HEK293 (cell line): Measurements from ENCODE around the gene CAMK1.

Experiments
- BCL11A ChIP-seq: fragments of 450-650 bp; formaldehyde crosslinking; IDR thresholded peaks from 2 replicates; pipeline ENCODE4 v1.5.1; 2016; ENCODE audit warnings: low read depth, missing biosample characterization, missing genetic modification characterization
- FEZF1 ChIP-seq: fragments of 450-650 bp; formaldehyde crosslinking; IDR thresholded peaks from 2 replicates; pipeline ENCODE4 v1.5.1; 2016; ENCODE audit warnings: missing biosample characterization, missing genetic modification characterization
- MEIS1 ChIP-seq: sonication (generic); formaldehyde crosslinking; IDR thresholded peaks from 2 replicates; pipeline ENCODE4 v1.8.1; 2022; ENCODE audit warnings: missing genetic modification reagents, mild to moderate bottlenecking, borderline replicate concordance
- SP3 ChIP-seq: fragments of 450-650 bp; formaldehyde crosslinking; IDR thresholded peaks from 2 replicates; pipeline ENCODE4 v1.5.1; 2016; ENCODE audit warnings: missing biosample characterization, missing genetic modification characterization
- TRIM28 ChIP-seq: IDR thresholded peaks from 2 replicates; pipeline ENCODE4 v1.6.1; 2011; ENCODE audit warnings: low read length, control low read depth, borderline replicate concordance
- YY1 ChIP-seq: fragments of 450-650 bp; formaldehyde crosslinking; IDR thresholded peaks from 2 replicates; pipeline ENCODE4 v1.5.1; 2018; ENCODE audit warnings: missing biosample characterization, missing genetic modification characterization
- ZBTB48 ChIP-seq: fragments of 450-650 bp; formaldehyde crosslinking; IDR thresholded peaks from 2 replicates; pipeline ENCODE4 v1.5.1; 2016; ENCODE audit warnings: missing biosample characterization, missing genetic modification characterization
- ZBTB8A ChIP-seq: fragments of 450-650 bp; formaldehyde crosslinking; IDR thresholded peaks from 2 replicates; pipeline ENCODE4 v1.5.1; 2016; ENCODE audit warnings: missing biosample characterization, missing genetic modification characterization
- ZFP37 ChIP-seq: fragments of 450-650 bp; formaldehyde crosslinking; IDR thresholded peaks from 2 replicates; pipeline ENCODE4 v1.5.1; 2016; ENCODE audit warnings: missing biosample characterization, missing genetic modification characterization
- ZIC2 ChIP-seq: fragments of 450-650 bp; formaldehyde crosslinking; IDR thresholded peaks from 2 replicates; pipeline ENCODE4 v1.5.1; 2016; ENCODE audit warnings: missing biosample characterization, missing genetic modification characterization
- ZNF112 ChIP-seq: fragments of 450-650 bp; formaldehyde crosslinking; IDR thresholded peaks from 2 replicates; pipeline ENCODE4 v1.5.0; 2017; ENCODE audit warnings: missing biosample characterization, missing genetic modification characterization
- ZNF184 ChIP-seq: fragments of 450-650 bp; IDR thresholded peaks from 2 replicates; pipeline ENCODE4 v1.5.1; 2018; ENCODE audit warnings: missing biosample characterization, mild to moderate bottlenecking, missing genetic modification characterization
- ZNF2 ChIP-seq: fragments of 450-650 bp; formaldehyde crosslinking; IDR thresholded peaks from 2 replicates; pipeline ENCODE4 v1.5.1; 2016; ENCODE audit warnings: missing biosample characterization, missing genetic modification characterization
- ZNF266 ChIP-seq: fragments of 450-650 bp; formaldehyde crosslinking; IDR thresholded peaks from 2 replicates; pipeline ENCODE4 v1.5.1; 2016; ENCODE audit warnings: missing biosample characterization, missing genetic modification characterization, low read depth
- ZNF292 ChIP-seq: fragments of 450-650 bp; formaldehyde crosslinking; IDR thresholded peaks from 2 replicates; pipeline ENCODE4 v1.5.1; 2016; ENCODE audit warnings: low read depth, missing biosample characterization, missing genetic modification characterization, borderline replicate concordance
- ZNF394 ChIP-seq: fragments of 450-650 bp; formaldehyde crosslinking; IDR thresholded peaks from 2 replicates; pipeline ENCODE4 v1.5.1; 2016; ENCODE audit warnings: missing biosample characterization, missing genetic modification characterization, mild to moderate bottlenecking, moderate library complexity, borderline replicate concordance
- ZNF426 ChIP-seq: fragments of 450-650 bp; formaldehyde crosslinking; IDR thresholded peaks from 2 replicates; pipeline ENCODE4 v1.5.1; 2017; ENCODE audit warnings: missing biosample characterization, missing genetic modification characterization, mild to moderate bottlenecking, inconsistent platforms, moderate library complexity
- ZNF433 ChIP-seq: fragments of 450-650 bp; formaldehyde crosslinking; IDR thresholded peaks from 2 replicates; pipeline ENCODE4 v1.5.1; 2016; ENCODE audit warnings: missing biosample characterization, missing genetic modification characterization, low read depth
- ZNF473 ChIP-seq: fragments of 450-650 bp; formaldehyde crosslinking; IDR thresholded peaks from 2 replicates; pipeline ENCODE4 v1.5.1; 2017; ENCODE audit warnings: missing biosample characterization, missing genetic modification characterization
- ZNF530 ChIP-seq: fragments of 450-650 bp; formaldehyde crosslinking; IDR thresholded peaks from 2 replicates; pipeline ENCODE4 v1.5.1; 2016; ENCODE audit warnings: low read depth, missing biosample characterization, missing genetic modification characterization
- ZNF600 ChIP-seq: fragments of 450-650 bp; formaldehyde crosslinking; IDR thresholded peaks from 2 replicates; pipeline ENCODE4 v1.5.1; 2016; ENCODE audit warnings: missing biosample characterization, missing genetic modification characterization
- ZNF623 ChIP-seq: fragments of 450-650 bp; formaldehyde crosslinking; IDR thresholded peaks from 2 replicates; pipeline ENCODE4 v1.5.1; 2016; ENCODE audit warnings: missing biosample characterization, missing genetic modification characterization
- ZNF626 ChIP-seq: fragments of 450-650 bp; sonication (Bioruptor Pico); formaldehyde crosslinking; IDR thresholded peaks from 2 replicates; pipeline ENCODE4 v1.5.1; 2018; ENCODE audit warnings: missing biosample characterization, missing genetic modification characterization, inconsistent platforms
- ZNF664 ChIP-seq: fragments of 450-650 bp; formaldehyde crosslinking; IDR thresholded peaks from 2 replicates; pipeline ENCODE4 v1.5.1; 2016; ENCODE audit warnings: missing biosample characterization, missing genetic modification characterization
- ZNF830 ChIP-seq: fragments of 450-650 bp; IDR thresholded peaks from 2 replicates; pipeline ENCODE4 v1.5.0; 2018; ENCODE audit warnings: missing biosample characterization, missing genetic modification characterization, low read depth, mild to moderate bottlenecking, moderate library complexity
- ZXDB ChIP-seq: fragments of 450-650 bp; formaldehyde crosslinking; IDR thresholded peaks from 2 replicates; pipeline ENCODE4 v1.5.1; 2016; ENCODE audit warnings: missing biosample characterization, missing genetic modification characterization
- TF ChIP-seq, protein P1 (sequence below): fragments of 450-650 bp; formaldehyde crosslinking; conservative IDR thresholded peaks from 2 replicates; pipeline ENCODE4 v1.5.1; 2016; ENCODE audit warnings: low read depth, missing biosample characterization, missing genetic modification characterization
- TF ChIP-seq, protein P2 (sequence below): sonication (generic); formaldehyde crosslinking; IDR thresholded peaks from 2 replicates; pipeline ENCODE4 v1.8.1; 2022; ENCODE audit warnings: mild to moderate bottlenecking, moderate library complexity, missing genetic modification reagents
- TF ChIP-seq, protein P3 (sequence below): IDR thresholded peaks from 2 replicates; pipeline ENCODE4 v1.6.1; 2011; ENCODE audit warnings: mild to moderate bottlenecking, low read depth, low read length, borderline replicate concordance
- TF ChIP-seq, protein P4 (sequence below): fragments of 450-650 bp; formaldehyde crosslinking; IDR thresholded peaks from 2 replicates; pipeline ENCODE4 v1.5.1; 2017; ENCODE audit warnings: missing biosample characterization, mild to moderate bottlenecking, missing genetic modification characterization, moderate library complexity
- TF ChIP-seq, protein P5 (sequence below): fragments of 450-650 bp; formaldehyde crosslinking; IDR thresholded peaks from 2 replicates; pipeline ENCODE4 v1.5.1; 2016; ENCODE audit warnings: missing biosample characterization, missing genetic modification characterization

The CAMK1 gene

DNA sequence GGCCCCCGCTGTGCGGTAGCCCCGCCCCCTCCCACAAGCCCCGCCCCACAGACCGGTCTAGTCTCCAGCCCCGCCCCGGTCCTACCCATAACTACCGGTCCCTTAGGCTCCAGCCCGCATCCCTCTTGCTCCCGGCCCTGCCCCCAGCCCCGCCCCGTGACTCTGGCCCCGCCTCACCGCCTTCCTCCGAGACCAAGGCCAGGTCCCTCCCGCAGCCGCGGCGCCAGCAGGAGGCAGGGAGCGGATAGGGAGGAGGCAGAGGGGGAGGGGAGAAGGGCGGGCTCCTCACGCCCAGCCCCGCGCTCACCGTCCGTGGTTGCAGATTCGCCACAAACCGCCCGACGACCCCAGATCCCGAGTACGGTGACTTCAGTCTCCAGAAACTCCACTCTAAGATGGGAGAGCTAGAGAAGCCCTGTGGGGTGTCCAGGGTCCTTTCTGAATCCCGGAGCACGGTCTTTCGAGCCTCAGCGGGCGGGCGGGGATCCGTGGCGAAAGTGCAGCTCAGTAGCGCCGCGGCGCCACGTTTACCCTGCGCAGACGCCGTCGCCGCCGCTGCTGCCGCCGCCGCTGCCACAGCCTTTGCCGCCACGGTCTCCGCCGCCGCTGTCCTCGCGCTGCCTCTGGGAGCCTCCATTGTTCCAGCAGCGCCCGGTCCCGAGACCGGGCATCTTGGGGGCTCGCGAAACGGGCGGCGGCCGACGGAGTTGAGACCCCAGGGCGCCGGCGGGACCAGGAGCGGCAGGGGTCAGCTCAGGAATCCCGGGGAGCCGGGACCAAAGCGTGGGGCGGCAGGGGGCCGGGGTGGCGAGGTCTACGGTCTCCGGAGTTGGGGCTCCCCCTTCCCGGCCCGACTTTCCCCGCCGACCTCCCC, 38.3 kb downstream of the CAMK1 start, which contains the start of gene BRPF1 (continued):
- TF ChIP-seq, protein P1, sequence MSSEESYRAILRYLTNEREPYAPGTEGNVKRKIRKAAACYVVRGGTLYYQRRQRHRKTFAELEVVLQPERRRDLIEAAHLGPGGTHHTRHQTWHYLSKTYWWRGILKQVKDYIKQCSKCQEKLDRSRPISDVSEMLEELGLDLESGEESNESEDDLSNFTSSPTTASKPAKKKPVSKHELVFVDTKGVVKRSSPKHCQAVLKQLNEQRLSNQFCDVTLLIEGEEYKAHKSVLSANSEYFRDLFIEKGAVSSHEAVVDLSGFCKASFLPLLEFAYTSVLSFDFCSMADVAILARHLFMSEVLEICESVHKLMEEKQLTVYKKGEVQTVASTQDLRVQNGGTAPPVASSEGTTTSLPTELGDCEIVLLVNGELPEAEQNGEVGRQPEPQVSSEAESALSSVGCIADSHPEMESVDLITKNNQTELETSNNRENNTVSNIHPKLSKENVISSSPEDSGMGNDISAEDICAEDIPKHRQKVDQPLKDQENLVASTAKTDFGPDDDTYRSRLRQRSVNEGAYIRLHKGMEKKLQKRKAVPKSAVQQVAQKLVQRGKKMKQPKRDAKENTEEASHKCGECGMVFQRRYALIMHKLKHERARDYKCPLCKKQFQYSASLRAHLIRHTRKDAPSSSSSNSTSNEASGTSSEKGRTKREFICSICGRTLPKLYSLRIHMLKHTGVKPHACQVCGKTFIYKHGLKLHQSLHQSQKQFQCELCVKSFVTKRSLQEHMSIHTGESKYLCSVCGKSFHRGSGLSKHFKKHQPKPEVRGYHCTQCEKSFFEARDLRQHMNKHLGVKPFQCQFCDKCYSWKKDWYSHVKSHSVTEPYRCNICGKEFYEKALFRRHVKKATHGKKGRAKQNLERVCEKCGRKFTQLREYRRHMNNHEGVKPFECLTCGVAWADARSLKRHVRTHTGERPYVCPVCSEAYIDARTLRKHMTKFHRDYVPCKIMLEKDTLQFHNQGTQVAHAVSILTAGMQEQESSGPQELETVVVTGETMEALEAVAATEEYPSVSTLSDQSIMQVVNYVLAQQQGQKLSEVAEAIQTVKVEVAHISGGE (tag by site-specific recombination) = peak; percentile 64
- TF ChIP-seq ZBTB8A (peak; percentile 86), ZNF600 (peak; percentile 44), BCL11A (no peak), ZXDB (tag by site-specific recombination) (peak; percentile 99), YY1 (tag by site-specific recombination) (peak; percentile 87), ZIC2 (tag by site-specific recombination) (peak; percentile 81), ZNF473 (tag by site-specific recombination) (no peak), SP3 (tag by site-specific recombination) (peak; percentile 100), MEIS1 (no peak), ZNF112 (tag by site-specific recombination) (no peak), ZNF184 (tag by site-specific recombination) (peak; percentile 72; the same call in 1 of the 2 replicates), ZNF266 (no peak), TRIM28 (no peak), ZBTB48 (tag by site-specific recombination) (peak; percentile 67), FEZF1 (no peak; the same call in 1 of the 2 replicates), ZNF394 (tag by site-specific recombination) (peak; percentile 87), ZNF664 (tag by site-specific recombination) (peak; percentile 49; the same call in 1 of the 2 replicates), ZNF433 (no peak), ZNF292 (no peak), ZNF626 (tag by site-specific recombination) (no peak), ZNF426 (tag by site-specific recombination) (no peak), ZFP37 (no peak; the same call in 1 of the 2 replicates), ZNF830 (tag by site-specific recombination) (no peak), ZNF623 (peak; percentile 64), ZNF530 (tag by site-specific recombination) (no peak), ZNF2 (tag by site-specific recombination) (peak; percentile 94)
- TF ChIP-seq, protein P2, sequence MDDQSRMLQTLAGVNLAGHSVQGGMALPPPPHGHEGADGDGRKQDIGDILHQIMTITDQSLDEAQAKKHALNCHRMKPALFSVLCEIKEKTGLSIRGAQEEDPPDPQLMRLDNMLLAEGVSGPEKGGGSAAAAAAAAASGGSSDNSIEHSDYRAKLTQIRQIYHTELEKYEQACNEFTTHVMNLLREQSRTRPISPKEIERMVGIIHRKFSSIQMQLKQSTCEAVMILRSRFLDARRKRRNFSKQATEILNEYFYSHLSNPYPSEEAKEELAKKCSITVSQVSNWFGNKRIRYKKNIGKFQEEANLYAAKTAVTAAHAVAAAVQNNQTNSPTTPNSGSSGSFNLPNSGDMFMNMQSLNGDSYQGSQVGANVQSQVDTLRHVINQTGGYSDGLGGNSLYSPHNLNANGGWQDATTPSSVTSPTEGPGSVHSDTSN (CRISPR knock-in tag) = 0 out of 2 replicates have a peak, but pooled peaks have one; percentile 30
- TF ChIP-seq, protein P3, sequence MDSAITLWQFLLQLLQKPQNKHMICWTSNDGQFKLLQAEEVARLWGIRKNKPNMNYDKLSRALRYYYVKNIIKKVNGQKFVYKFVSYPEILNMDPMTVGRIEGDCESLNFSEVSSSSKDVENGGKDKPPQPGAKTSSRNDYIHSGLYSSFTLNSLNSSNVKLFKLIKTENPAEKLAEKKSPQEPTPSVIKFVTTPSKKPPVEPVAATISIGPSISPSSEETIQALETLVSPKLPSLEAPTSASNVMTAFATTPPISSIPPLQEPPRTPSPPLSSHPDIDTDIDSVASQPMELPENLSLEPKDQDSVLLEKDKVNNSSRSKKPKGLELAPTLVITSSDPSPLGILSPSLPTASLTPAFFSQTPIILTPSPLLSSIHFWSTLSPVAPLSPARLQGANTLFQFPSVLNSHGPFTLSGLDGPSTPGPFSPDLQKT = no peak
- TF ChIP-seq, protein P4, sequence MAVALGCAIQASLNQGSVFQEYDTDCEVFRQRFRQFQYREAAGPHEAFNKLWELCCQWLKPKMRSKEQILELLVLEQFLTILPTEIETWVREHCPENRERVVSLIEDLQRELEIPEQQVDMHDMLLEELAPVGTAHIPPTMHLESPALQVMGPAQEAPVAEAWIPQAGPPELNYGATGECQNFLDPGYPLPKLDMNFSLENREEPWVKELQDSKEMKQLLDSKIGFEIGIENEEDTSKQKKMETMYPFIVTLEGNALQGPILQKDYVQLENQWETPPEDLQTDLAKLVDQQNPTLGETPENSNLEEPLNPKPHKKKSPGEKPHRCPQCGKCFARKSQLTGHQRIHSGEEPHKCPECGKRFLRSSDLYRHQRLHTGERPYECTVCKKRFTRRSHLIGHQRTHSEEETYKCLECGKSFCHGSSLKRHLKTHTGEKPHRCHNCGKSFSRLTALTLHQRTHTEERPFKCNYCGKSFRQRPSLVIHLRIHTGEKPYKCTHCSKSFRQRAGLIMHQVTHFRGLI (tag by site-specific recombination) = peak; percentile 87
- TF ChIP-seq, protein P5, sequence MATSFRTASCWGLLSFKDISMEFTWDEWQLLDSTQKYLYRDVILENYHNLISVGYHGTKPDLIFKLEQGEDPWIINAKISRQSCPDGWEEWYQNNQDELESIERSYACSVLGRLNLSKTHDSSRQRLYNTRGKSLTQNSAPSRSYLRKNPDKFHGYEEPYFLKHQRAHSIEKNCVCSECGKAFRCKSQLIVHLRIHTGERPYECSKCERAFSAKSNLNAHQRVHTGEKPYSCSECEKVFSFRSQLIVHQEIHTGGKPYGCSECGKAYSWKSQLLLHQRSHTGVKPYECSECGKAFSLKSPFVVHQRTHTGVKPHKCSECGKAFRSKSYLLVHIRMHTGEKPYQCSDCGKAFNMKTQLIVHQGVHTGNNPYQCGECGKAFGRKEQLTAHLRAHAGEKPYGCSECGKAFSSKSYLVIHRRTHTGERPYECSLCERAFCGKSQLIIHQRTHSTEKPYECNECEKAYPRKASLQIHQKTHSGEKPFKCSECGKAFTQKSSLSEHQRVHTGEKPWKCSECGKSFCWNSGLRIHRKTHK = 0 out of 2 replicates have a peak, but pooled peaks have one; percentile 19
